Measurements from ENCODE around the gene FUT1. TPM values are rescaled to one million over a fixed set of nuclear protein-coding genes. Genes with fewer than 3 reads are reported as not detected.

The FUT1 gene
- total RNA-seq, 1 experiment from 2014 or later = 14.1 TPM

DNA sequence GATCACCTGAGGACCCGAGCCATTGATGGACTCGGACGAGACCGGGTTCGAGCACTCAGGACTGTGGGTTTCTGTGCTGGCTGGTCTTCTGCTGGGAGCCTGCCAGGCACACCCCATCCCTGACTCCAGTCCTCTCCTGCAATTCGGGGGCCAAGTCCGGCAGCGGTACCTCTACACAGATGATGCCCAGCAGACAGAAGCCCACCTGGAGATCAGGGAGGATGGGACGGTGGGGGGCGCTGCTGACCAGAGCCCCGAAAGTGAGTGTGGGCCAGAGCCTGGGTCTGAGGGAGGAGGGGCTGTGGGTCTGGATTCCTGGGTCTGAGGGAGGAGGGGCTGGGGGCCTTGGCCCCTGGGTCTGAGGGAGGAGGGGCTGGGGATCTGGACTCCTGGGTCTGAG lies 3.8 kb upstream of the FUT1 start:
- no peaks in the 10 kb centered on the region for H3K27me3 ChIP-seq (ENCODE audit: insufficient read depth, low read length)
- TF ChIP-seq, protein P1, sequence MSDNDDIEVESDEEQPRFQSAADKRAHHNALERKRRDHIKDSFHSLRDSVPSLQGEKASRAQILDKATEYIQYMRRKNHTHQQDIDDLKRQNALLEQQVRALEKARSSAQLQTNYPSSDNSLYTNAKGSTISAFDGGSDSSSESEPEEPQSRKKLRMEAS (IDR thresholded peaks at IDR 0.05) = no peak
- H3K4me1 ChIP-seq (ENCODE audit: control insufficient read depth in 1 of 2, insufficient read depth in 2 of 2, low read length in 2 of 2) = peaks cover 25 to 32% of the 10 kb centered on the region in 2 experiments
- H4K20me1 ChIP-seq (ENCODE audit: insufficient read depth) = no peaks in the 10 kb centered on the region
- POLR2A ChIA-PET = no interaction called here
- CTCF ChIA-PET = no interaction called here
- no peaks in the 10 kb centered on the region for H3K9me3 ChIP-seq (ENCODE audit: control insufficient read depth in 1 of 2, insufficient read depth in 1 of 2, low read depth in 1 of 2, low read length in 2 of 2)
- H3K79me2 ChIP-seq (ENCODE audit: insufficient read depth, low read length) = peaks cover 11% of the 10 kb centered on the region
- no TSS peak for BruUV-seq (replicated peaks)
- RAD21 ChIA-PET (ENCODE audit: low non-redundant PET in 1 of 2, low total read pairs in 2 of 2, uncharacterized antibody in 2 of 2, unreplicated experiment in 2 of 2) = no interaction called here
- ATAC-seq = no peak
- intact Hi-C loops (cut with micrococcal nuclease) = no loop called here
- no peak overlapping the region for H3K4me2 ChIP-seq (ENCODE audit: low read length)
- no peak for DNase-seq (ENCODE audit: low read depth, low spot score)
- no peak overlapping the region for H3K4me3 ChIP-seq (replicated peaks in 1 of 2; ENCODE audit: low read depth in 1 of 2, low read length in 2 of 2)
- no peaks in the 10 kb centered on the region for H3K9me2 ChIP-seq (ENCODE audit: insufficient read depth)
- peaks cover 0 to under 1% of the 10 kb centered on the region in 2 experiments; a peak in 1 of 4 replicates for H3K36me3 ChIP-seq (ENCODE audit: control insufficient read depth in 1 of 2, insufficient read depth in 2 of 2, low read length in 2 of 2)
- no peak overlapping the region for H3K27ac ChIP-seq (ENCODE audit: low read depth, low read length)
- no peak overlapping the region for H2AFZ ChIP-seq (ENCODE audit: low read depth, low read length, poor library complexity, severe bottlenecking)
- H3K9ac ChIP-seq (ENCODE audit: low read length) = no peak overlapping the region

- Histone ChIP-seq H3K79me2 (ENCODE audit: insufficient read depth, low read length) (peaks cover 16% of the 10 kb centered on the region), H3K9ac (ENCODE audit: low read length) (no peak overlapping the region), H3K4me3 (replicated peaks in 1 of 2; ENCODE audit: low read depth in 1 of 2, low read length in 2 of 2) (no peak overlapping the region), H3K27me3 (ENCODE audit: insufficient read depth, low read length) (no peaks in the 10 kb centered on the region), H3K4me2 (ENCODE audit: low read length) (no peak overlapping the region), H3K4me1 (ENCODE audit: control insufficient read depth in 1 of 2, insufficient read depth in 2 of 2, low read length in 2 of 2) (peaks cover 25 to 35% of the 10 kb centered on the region in 2 experiments), H3K27ac (ENCODE audit: low read depth, low read length) (no peak overlapping the region; the same call in 1 of the 2 replicates), H3K9me2 (ENCODE audit: insufficient read depth) (no peaks in the 10 kb centered on the region), H2AFZ (ENCODE audit: low read depth, low read length, poor library complexity, severe bottlenecking) (no peak overlapping the region), H3K9me3 (ENCODE audit: control insufficient read depth in 1 of 2, insufficient read depth in 1 of 2, low read depth in 1 of 2, low read length in 2 of 2) (no peaks in the 10 kb centered on the region), H4K20me1 (ENCODE audit: insufficient read depth) (no peaks in the 10 kb centered on the region), H3K36me3 (ENCODE audit: control insufficient read depth in 1 of 2, insufficient read depth in 2 of 2, low read length in 2 of 2) (peaks cover 0 to 5% of the 10 kb centered on the region in 2 experiments; a peak in 1 of 4 replicates)
- intact Hi-C loops (cut with micrococcal nuclease) = no loop called here
- BruUV-seq (replicated peaks) = no TSS peak
- ChIA-PET RAD21 (ENCODE audit: low non-redundant PET in 1 of 2, low total read pairs in 2 of 2, uncharacterized antibody in 2 of 2, unreplicated experiment in 2 of 2) (no interaction called here), CTCF (no interaction called here), POLR2A (no interaction called here)
- no peak for DNase-seq (ENCODE audit: low read depth, low spot score)
- TF ChIP-seq CEBPB (IDR thresholded peaks at IDR 0.05; ENCODE audit: low read depth) (no peak), ELF1 (IDR thresholded peaks at IDR 0.05; ENCODE audit: borderline replicate concordance, low read depth) (no peak)
- no peak for ATAC-seq
Observed at GRCh38 chr19:48755787-48756186, 3.3 kb upstream of the FUT1 start.

Data from HCT116 (cell line).